ENCODE results near the gene SYT3.

Gene SYT3

DNA sequence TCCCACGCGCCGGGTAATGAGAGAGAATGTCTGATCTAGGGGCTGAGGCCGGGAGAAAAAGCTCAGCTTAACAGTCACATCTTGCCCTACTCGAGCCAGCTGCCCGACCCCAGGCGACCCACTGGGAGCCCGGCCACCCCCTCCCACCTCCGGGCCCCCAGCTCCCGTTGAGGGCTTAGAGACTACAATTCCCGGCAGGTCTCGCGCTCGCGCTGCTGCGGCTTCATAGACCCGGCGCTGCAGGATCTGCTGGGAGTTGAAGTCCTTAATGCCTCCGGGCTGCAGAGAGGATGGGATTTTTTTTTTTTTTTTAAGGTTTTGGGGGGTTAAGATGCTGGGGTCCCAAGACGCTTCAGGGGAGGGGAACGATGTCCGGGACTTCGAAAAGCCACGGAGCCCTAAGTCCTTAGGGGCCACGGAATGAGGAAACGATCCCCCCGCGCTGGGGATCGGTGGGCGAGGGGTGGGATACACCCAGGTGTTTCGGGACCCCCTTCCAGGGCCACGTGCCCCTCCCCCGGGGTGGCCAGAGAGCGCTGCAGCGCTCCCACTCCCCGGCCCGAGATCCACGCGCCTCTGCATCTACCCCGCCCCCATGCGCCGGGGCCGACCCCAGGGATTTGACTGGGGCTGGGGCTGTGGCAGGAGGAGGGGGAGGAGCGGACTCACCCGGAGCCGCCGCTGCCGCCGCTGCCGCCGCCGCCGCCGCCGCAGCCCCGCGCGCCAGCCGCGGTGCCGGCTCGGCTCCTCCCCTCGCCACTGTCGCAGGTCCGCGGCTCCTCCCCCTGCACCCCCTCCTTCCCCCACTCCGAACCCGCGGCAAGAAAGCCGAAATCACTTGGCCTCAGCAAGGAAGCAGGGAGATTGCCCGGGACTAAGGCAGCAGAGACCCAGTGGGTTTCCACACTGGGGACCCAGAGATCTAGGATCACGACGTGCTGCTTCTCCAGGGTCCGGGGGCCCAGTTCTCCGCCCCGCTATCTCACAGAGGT is at the start of gene SYT3:
TSS of gene SYT3 (minus strand) at position 761 of the 992 bp plus-strand sequence. CDS start 2,470 bp downstream, outside the sequence.
- DNase-seq: peak; percentile 1

DNA sequence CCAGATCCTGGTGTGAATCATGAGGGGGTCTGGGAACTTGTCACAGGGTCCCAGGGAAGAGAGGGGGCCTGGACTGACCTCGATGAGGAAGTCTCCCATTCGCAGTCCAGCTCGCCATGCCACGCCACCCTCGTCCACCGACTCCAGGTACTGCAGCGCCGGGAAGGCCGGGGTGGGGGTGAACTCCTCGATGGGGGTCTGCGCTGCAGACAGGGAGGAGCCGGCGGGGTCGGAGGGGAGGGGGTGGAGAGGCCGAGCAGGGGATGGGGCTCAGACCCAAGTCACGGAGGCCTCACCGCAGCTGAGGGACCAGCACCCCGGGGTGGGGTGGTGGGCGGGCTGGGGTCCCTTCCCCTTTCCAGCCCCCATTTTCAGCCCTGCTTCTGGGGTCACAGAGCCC is 49.1 kb upstream of the SYT3 start:
- DNase-seq: no peak

- DNase-seq: no peak
These were observed 46.8 kb upstream of the SYT3 start for GRCh38 chr19:50686310-50687032.

- no peak for DNase-seq
These were observed 39.8 kb upstream of the SYT3 start for GRCh38 chr19:50679177-50680125.

DNA sequence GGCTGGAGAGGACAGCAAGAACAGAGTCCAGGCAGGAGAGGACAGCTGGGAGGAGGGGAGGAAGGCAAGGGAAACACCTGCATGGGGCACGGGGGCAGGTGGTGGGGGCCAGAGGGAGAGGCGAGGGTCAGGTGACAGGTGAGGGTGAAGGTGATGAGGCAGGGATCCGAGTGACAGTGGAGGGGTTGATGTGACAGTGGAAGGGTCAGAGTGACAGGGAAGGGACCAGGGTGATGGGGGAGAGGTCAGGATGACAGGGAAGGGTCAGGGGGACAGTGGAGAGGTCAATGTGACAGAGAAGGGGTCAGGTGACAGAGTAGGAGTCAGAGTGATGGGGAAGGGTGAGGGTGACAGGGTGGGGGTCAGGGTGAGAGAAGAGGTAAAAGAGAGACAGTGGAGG is 38.6 kb upstream of the SYT3 start:
- DNase-seq: no peak

GRCh38 chr19:50677636-50678035 is 38.0 kb upstream of the SYT3 start:
- no peak for DNase-seq

DNA sequence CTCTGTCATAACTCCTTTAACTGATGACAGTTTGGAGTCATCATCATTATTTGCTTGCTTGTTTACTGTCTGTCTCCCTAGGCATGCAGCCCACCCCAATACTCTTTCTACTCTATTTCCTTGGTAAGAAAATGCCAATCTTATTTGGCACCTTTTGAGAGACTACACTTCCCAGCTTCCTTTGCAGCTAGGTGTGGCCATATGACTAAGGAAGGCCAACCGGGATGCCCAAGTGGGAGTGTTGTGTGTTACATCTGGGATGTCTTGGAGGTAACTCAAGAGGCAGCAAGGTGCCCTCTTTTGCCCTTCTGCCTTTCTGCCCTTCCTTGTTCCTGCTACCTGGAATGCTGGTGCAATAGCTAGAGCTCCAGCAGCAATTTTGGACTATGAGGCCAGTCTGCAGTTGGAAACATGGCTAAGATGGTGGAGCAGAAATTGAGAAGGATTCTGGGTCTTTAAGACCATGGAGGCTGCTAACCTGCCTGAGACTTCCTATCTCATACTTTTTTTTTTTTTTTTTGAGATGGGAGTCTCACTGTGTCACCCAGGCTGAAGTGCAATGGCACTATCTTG is 37.0 kb upstream of the SYT3 start:
- no peak for DNase-seq

- DNase-seq: no peak
These were observed 33.4 kb upstream of the SYT3 start for GRCh38 chr19:50673118-50673517.

DNA sequence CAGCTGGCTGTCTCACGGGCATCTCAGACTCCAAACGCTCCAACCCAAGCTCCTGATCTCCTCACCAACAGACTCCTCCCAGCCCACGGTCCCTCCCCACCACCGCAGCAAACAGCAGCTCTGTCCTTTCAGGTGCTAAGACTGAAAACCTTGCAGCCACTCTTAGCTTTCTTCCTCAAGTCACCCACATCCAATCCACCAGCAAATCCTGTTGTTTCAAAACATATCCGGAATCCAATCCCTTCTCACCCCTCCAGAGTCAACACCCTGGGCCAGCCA is 30.4 kb upstream of the SYT3 start:
- DNase-seq: no peak

DNA sequence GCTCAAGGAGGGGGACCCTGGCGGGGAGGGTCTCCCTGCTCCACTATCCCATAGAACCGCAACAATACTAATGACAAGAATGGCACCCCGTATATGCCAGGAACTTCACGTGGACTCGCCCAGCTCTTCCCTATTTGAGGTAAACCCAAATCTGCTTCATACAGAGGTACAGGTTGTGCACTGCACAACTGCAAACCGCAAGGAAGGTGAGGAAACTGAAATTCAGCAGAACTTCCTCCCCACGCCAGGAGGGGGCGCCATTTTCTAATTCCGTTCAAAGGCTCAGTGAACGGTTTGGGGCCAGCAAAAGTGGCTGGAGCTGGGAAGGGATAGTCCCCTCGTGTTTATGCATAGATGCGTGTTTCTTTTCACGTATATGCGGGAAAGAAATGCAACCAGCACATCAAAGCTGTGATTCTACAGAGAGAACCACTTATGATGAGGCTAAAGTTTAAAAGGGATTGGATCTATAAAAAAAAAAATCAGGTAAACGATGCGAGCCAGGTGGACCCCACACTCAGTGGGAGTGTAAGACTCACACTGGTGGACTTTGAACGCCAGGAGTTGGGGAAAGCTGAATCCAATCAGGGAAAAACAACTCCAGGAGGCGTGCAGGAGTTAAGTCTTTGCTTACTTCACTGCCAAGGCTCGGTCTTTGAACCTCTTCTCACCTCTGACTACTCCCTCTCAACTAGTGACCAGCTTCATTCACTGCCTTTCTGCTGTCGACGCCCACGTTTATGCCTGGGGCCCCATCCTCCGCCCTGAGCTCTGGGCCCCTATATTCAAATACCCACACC is 29.8 kb upstream of the SYT3 start:
- DNase-seq: no peak

DNA sequence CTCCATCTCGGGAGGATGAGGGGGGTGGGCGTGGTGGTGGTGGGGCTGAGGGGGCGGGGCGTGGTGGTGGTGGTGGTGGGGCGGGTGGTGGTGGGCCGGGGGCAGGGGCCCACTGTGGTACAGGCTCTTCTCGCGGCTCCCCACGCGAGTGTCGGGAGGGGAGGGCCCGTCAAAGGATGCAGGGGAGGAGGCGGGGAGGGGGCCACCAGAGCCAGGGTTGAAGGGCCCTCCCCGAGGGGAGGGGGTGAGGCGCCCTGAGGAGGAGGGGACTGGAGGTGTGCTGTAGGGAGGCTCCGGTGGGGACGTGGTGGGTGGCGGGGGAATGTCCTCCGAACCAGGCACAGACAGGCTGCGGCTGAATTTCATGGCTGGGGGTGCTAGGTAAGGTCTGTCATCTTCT is 29.2 kb upstream of the SYT3 start:
- no peak for DNase-seq

DNA sequence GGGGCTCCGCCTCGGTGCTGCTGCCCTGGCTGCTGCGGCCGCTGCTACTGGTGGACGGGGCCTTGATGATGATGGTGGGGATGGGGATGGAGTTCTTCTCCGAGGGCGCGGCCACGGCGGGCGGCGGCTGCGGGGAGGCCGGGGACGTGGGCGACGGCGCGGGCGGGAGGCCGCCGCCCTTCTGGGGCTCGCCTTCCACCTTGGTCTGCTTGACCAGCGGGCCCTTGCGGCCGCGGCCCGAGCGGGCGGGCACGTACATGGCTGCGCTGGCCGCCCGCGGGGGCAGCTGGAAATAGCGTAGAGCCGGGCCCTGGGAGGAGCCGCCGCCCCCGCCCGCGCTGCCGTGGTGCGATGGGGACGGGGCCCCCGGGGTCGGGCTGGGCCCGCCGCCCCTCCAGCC is 28.7 kb upstream of the SYT3 start:
- no peak for DNase-seq

GRCh38 chr19:50667759-50668231 is 28.1 kb upstream of the SYT3 start:
- DNase-seq: no peak

- no peak for DNase-seq
These were observed 27.6 kb upstream of the SYT3 start for GRCh38 chr19:50667177-50667758.

DNA sequence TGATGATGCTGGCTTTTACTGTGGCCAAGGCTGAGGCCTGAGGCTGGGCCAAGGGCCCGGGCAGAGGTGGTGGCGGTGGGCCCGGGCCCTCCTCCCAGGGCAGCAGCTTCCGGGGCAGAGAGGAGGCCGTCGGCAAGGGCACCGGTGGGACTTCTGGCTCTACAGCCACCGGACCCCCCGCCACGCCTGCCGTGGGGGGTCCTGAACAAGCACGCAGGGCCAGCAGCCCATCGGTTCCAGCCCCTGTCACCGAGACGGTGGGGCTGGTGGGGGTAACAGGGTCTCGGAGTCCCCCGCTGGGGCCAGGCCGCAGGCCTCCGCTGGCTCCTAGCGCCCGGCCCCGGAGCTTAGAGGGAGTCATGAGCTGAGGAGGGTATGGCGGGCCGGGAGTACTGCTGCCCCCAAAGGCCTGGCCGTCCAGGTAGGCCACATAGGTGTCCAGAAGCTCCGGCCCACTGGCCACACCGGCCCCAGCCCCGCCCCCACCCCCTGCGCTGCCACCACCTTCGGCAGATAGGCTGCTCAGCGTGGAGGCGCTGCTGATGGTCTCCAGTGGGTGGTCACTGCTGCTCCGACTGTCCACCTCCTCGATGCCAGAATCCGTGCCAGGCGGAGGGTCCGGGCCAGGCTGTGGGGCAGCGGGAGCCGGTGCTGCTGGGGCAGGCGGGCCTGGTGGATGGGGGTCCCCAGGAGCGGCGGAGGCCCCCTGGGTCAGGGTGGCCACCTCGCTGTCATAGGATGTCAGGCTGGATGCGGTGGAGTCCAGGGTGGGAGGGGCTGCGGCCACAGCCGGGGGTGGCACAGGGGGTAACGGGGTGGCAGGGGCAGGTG is 26.9 kb upstream of the SYT3 start:
- DNase-seq: no peak

GRCh38 chr19:50664204-50664603 is 24.5 kb upstream of the SYT3 start:
- DNase-seq: no peak

- no peak for DNase-seq
These were observed 23.8 kb upstream of the SYT3 start for GRCh38 chr19:50663482-50663790.

DNA sequence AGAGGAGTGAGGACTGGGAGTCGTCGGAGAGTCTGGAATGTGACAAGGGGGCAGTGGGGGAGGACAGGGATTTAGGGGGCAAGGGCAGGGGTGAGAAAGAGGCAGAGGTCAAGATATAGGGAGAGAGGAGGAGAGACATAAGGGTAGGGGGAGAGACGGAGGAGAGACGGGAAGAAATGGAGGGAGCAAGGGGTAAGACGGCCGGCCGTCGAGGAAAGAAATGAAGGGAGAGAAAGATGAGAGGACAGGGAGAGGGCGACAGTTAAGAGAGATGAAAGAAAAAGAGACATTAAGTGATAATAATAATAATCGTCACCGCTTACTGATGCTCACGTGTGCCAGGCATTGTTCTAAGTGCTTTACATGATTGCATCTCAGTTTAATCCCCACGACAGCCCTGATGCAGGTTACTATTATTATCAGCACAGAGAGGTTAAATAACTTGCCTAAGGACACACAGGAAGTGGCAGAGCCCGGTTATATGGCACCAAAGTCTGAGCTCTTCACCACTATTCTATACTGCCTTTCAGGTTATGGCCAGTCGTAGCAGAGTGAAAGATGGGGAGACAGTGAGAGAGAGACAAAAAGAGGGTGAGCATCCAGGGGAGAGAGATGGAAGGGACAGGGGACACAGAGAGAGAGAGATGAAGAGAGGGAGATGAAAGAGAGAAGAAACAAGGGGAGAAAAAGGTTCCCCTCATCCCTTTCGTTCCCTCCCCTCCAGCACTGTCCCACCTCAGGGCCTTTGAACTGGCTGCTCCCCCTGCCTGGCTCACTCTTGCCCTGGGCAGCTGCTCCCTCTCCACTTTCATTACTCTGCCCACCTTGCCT is 23.2 kb upstream of the SYT3 start:
- DNase-seq: no peak

- no peak for DNase-seq
These were observed 22.3 kb upstream of the SYT3 start for GRCh38 chr19:50661766-50662650.

Data from NCI-H345 (cell line).